Measurements from ENCODE around the gene FBP1. TPM values are rescaled to one million over a fixed set of nuclear protein-coding genes. Genes with fewer than 3 reads are reported as not detected.

The FBP1 gene
- total and polyA plus RNA-seq, 12 donors = 2.1 to 61.1 (median 33.9) TPM

DNA sequence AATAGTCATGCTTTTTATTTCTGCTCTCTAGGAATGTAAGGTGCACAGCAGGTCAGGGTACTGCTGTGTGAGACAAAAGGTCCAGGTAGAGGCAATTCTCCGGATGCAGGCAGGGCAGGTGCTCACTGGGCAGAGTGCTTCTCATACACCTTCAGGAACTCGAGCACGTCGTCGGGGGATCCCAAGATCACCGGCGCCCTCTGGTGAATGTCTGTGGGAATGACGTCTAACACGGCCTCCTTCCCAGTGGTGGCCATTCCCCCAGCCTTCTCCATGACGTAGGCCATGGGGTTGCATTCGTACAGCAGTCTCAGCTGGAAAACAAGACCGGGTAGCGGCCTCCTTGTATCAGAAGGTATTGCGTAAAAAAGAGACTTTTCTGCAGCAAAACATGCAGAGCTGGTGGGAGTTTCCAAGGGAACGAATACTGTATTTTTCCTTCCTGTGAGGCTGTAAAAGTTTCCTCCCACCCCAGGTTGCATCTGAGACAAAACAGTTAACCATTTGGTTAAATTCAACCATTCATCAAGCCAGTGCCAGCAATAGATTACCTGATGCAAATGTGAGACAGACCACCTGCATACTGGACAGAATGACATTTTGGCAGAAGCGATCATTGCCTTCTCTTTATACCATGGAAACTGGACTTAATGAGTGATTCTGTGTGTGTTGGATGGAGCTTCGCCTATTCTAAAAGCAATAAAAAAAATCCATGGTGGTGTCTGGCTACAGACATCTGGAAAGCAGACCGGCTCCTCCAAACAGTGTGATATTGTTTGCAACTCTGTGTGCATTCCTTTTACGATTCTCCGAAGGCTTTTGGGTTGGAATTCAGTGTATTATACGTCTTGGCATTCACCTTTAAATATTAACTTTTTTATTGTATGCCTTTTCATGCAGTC, 35.8 kb downstream of the FBP1 start:
- peaks cover 0 to 4% of the 10 kb centered on the region in 2 donors for H3K4me1 ChIP-seq (replicated peaks in 1 of 2)
- 29 to 42% (median 34%) methylated on average over 13 to 21 of the region's 21 CpGs for WGBS, 4 donors
- H3K4me3 ChIP-seq = no peak overlapping the region
- TF ChIP-seq POLR2A (IDR thresholded peaks at IDR 0.05) = no peak
- TF ChIP-seq, protein P1, sequence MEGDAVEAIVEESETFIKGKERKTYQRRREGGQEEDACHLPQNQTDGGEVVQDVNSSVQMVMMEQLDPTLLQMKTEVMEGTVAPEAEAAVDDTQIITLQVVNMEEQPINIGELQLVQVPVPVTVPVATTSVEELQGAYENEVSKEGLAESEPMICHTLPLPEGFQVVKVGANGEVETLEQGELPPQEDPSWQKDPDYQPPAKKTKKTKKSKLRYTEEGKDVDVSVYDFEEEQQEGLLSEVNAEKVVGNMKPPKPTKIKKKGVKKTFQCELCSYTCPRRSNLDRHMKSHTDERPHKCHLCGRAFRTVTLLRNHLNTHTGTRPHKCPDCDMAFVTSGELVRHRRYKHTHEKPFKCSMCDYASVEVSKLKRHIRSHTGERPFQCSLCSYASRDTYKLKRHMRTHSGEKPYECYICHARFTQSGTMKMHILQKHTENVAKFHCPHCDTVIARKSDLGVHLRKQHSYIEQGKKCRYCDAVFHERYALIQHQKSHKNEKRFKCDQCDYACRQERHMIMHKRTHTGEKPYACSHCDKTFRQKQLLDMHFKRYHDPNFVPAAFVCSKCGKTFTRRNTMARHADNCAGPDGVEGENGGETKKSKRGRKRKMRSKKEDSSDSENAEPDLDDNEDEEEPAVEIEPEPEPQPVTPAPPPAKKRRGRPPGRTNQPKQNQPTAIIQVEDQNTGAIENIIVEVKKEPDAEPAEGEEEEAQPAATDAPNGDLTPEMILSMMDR (IDR thresholded peaks at IDR 0.05) = peak; percentile 38 to 72 (median 66)
- H3K9me3 ChIP-seq (replicated peaks in 1 of 3) = no peaks in the 10 kb centered on the region
- no peak overlapping the region for H3K27ac ChIP-seq
- H3K36me3 ChIP-seq (replicated peaks in 1 of 2) = no peaks in the 10 kb centered on the region
- DNase-seq = peak; percentile 75 to 89 (median 86)
- H3K27me3 ChIP-seq = no peaks in the 10 kb centered on the region
- intact Hi-C loops (cut with DNase I) = loop anchor here in 1 of 2 donors (5.0 kb wide), 1 partner anchor 51 kb away; no protein-coding TSS in a partner anchor

DNA sequence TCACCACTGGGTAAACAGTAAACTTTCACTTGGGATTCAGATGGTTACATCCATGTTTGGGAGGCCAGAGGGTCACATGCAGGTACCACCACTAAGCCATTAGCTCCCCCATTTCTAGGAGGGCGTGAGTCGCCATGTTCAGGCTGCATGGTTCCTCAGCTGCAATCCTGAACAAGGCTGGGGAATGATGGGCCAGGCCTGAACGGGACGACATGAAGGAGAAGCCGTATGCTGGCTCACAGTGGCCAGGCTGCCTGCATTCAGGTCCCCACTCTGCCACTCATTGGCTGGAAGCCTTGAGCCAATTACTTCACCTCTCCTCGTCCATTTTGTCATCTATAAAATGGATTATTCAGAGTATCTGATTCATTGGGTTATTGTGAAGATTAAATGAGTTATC, 36.7 kb downstream of the FBP1 start:
- H3K27me3 ChIP-seq = no peaks in the 10 kb centered on the region

DNA sequence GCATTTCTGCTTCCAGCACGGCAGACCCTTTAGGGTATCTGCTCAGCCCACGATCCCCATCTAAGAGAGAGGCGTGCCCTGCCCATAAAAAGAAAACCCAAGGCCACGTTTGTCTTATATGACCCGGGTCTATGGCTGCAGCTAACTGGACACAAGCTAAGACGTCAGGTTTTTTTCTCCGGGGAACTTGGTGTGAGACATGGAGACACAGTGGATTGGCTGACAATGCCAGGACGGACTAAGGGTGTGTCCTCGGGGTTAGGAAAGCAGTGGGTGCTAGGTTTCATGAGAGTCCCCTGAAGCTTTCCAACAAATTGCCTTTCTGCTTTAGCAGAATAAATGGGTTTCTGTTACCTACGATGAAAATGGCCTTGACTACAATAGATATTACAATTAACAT, 38.6 kb downstream of the FBP1 start:
- WGBS, 4 donors = 58 to 77% (median 71%) methylated on average over 8 to 10 of the region's 10 CpGs
- Histone ChIP-seq H3K27me3 (no peaks in the 10 kb centered on the region), H3K27ac (no peak overlapping the region), H3K4me1 (replicated peaks in 1 of 2) (peaks cover 0 to 4% of the 10 kb centered on the region in 2 donors), H3K4me3 (no peak overlapping the region), H3K36me3 (replicated peaks in 1 of 2) (no peaks in the 10 kb centered on the region), H3K9me3 (replicated peaks in 1 of 3) (no peaks in the 10 kb centered on the region)
- intact Hi-C loops (cut with DNase I) = loop anchor here in 1 of 2 donors (5.0 kb wide), 1 partner anchor 48 kb away; no protein-coding TSS in a partner anchor
- DNase-seq = no peak
- TF ChIP-seq, protein P1 (IDR thresholded peaks at IDR 0.05) = no peak
- no peak for TF ChIP-seq POLR2A (IDR thresholded peaks at IDR 0.05)

More for the DNA sequence above, 36.7 kb downstream of the FBP1 start:
- 77 to 88% (median 83%) methylated on average over 6 of the region's 6 CpGs for WGBS, 4 donors
- DNase-seq = no peak
- no peak overlapping the region for H3K27ac ChIP-seq
- H3K4me1 ChIP-seq (replicated peaks in 1 of 2) = peaks cover 0 to 4% of the 10 kb centered on the region in 2 donors
- intact Hi-C loops (cut with DNase I) = loop anchor here in 1 of 2 donors (5.0 kb wide), 1 partner anchor 50 kb away; no protein-coding TSS in a partner anchor
- TF ChIP-seq, protein P1 (IDR thresholded peaks at IDR 0.05) = no peak
- no peak for TF ChIP-seq POLR2A (IDR thresholded peaks at IDR 0.05)
- no peaks in the 10 kb centered on the region for H3K9me3 ChIP-seq (replicated peaks in 1 of 3)
- no peak overlapping the region for H3K4me3 ChIP-seq
- no peaks in the 10 kb centered on the region for H3K36me3 ChIP-seq (replicated peaks in 1 of 2)

DNA sequence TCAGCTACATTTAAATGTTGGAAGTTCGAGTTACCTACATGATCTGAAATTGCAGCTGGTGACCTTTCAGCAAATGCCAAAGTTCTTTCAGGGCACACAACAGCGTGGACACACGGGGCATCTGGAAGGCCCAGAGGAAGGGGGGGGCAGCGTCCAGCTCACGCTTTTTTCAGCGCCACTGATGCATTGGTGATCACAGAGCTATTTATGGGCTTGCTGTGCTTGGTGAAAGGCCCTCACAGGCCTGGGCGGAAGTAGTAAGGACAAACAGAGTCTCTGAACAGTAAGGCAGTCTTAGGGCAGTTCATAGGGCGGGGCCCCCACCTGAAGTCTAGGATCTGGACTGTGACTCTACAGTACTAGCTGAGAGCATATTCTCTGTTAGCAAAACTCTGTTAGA, 39.1 kb downstream of the FBP1 start:
- WGBS, 4 donors = 80 to 88% (median 86%) methylated on average over 6 to 8 of the region's 8 CpGs
- H3K4me1 ChIP-seq (replicated peaks in 1 of 2) = peaks cover 0 to 4% of the 10 kb centered on the region in 2 donors
- intact Hi-C loops (cut with DNase I) = loop anchor here in 1 of 2 donors (5.0 kb wide), 1 partner anchor 48 kb away; no protein-coding TSS in a partner anchor
- H3K9me3 ChIP-seq (replicated peaks in 1 of 3) = no peaks in the 10 kb centered on the region
- no peaks in the 10 kb centered on the region for H3K27me3 ChIP-seq
- DNase-seq = no peak
- no peak overlapping the region for H3K4me3 ChIP-seq
- H3K27ac ChIP-seq = no peak overlapping the region
- no peaks in the 10 kb centered on the region for H3K36me3 ChIP-seq (replicated peaks in 1 of 2)
- TF ChIP-seq POLR2A (IDR thresholded peaks at IDR 0.05) = no peak
- TF ChIP-seq, protein P1 (IDR thresholded peaks at IDR 0.05) = no peak
